Measurements from ENCODE around the gene CDKN2A.

CDKN2A gene

DNA sequence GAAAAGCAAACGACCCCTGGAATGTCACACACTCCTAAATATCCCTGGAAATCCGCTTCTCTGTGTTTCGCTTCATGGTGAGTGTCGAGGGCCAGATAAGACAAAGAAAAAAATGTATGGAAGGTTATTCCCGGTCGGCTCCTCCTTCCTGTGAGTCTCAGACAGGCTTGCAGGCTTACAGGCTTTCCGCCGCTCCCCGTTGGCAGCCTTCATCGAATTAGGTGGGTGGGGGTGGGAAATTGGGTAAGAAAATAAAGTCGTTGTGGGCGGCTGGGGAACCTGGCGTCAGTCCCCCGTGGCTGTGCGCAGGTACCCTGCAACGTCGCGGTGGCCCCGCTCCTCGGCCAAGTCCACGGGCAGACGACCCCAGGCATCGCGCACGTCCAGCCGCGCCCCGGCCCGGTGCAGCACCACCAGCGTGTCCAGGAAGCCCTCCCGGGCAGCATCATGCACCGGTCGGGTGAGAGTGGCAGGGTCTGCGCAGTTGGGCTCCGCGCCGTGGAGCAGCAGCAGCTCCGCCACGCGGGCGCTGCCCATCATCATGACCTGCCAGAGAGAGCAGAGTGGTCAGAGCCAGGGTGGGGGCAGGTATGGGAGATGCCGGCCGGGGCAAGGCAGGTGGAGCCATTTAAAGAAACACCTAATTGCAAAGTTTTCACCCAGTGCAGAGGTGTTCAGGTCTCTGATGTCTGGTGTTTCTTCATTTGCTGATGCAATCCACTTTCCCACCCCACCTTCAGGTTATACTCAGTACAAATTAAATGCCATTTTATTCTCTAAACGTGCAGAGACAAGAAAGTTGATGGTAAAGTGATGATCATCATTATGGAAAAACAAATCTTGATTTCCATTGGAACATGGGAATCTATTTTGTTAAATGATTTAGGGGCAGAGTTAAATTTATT lies 11.8 kb upstream of the CDKN2A start:
- no peak for DNase-seq (ENCODE audit: low spot score)

DNA sequence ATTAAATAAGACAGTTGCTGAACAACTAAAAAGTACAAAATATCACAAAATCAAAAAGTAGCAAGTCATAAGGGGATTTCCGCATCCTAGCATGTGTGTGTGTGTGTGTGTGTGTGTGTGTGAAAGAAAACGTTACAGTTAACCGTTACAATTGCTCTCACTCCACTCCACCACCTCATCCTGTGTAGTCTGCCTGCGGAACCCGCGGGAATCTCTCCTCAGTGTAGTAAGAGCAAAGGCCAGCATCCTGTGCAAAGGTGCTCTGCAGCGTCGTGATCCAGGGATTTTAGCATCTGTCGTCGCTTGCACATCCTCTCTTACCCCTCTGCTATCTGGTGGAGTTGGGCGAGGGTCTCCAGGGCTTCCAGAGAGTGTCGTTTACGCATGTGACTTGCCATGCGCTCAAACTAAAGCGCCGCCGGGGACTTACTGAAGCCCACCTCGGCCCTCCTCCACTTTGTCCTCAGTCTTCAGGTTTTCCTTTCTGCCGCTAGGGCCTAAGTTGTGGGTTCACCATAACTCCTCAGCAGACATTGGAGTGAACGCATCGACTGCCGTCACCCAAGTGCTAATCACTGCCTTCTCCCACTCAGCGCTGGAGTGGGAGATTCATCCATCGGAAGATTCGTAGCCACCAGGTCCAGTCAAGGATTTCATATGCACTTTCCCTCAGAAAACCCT lies 11.0 kb upstream of the CDKN2A start:
- no peak for DNase-seq (ENCODE audit: low spot score)

DNA sequence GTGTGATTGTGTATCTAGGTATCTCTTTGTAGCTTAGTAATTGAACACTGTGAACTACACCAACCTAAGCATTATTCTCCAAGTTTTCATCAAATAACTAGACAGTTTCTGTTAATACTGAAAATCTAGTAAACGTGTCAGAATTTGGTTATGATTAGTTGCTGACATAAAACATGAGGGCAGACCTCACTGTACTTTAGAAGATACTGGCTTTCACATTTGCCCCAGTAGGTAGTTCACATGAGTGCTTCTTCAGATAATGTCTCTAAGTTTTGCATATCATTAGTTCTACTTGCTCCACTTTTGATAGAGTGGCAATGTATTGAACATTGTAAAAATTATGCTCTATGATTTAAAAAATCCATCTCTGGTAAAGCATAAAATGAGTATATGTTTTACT lies 7.8 kb upstream of the CDKN2A start:
- no peak for DNase-seq (ENCODE audit: low spot score)

DNA sequence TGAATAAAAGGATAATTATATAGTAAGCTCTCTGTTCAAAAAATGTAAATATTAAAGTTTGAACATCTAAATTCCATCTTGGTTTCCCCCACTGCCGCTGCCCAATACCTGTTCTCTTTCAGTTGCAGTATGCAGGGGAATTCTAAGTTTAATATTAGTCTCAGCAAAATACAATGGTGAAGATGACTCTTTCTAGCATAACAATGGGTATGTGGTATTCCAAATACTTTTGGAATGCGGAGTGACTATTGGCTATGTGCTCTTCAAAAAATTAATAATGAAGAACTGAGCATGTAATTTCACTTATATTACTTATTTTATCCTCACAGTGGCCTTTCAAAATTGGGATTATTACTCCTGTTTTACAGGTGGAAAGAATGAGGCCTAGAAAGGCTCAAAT lies 3.8 kb upstream of the CDKN2A start:
- DNase-seq (ENCODE audit: low spot score): no peak

DNA sequence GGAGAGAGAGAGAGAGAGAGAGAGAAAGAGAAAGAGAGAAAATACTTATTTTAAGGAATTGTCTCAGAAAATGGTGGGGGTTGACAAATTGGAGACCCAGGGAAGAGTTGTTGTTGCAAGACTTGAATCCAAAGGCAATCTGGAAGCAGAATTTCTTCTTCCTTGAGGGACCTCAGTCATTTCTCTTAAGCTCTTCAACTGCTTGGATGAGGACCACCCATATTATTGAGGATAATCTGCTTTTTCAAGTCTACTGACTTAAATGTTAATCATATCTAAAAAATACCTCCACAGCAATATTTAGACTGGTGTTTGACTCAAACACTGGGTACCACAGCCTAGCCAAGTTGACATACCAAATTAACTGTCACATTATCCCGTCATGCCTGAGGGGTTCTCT lies 3.3 kb upstream of the CDKN2A start:
- DNase-seq (ENCODE audit: low spot score): no peak

DNA sequence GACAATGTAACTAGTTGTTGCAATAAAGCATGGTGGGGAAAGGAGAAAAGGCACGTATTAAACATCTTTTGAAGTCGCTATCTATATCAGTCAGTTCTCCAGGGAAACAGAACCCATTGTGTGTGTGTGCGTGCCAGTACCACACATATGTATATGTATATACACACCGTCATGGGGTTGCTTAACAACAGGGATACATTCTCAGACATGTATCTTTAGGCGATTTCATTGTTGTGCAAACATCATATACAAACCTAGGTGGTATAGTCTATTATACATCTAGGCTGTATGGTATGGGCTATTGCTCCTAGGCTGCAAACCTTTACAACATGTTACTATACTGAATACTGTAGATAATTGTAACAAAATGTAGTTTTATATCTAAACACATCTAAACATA lies 2.7 kb upstream of the CDKN2A start:
- DNase-seq (ENCODE audit: low spot score): no peak

DNA sequence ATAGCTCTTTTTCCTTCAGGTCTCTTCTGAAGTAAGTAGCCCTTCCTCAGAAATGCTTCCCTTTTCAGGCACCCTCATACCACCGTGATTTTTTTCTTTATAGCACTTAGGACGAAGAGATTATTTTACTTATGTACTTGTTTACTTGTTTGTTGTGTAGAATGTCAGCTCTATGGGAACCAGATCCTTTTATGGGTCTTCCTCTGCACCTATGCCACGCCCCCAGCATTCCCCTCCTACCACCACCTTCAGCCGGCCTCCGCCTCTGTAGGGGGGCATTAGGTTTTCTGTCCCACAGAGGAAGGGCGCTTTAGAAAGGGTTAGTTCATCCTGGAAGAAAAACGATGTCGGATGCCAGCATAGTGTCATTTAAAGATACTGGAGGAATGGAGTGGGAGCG lies 2.2 kb upstream of the CDKN2A start:
- DNase-seq (ENCODE audit: low spot score): no peak

DNA sequence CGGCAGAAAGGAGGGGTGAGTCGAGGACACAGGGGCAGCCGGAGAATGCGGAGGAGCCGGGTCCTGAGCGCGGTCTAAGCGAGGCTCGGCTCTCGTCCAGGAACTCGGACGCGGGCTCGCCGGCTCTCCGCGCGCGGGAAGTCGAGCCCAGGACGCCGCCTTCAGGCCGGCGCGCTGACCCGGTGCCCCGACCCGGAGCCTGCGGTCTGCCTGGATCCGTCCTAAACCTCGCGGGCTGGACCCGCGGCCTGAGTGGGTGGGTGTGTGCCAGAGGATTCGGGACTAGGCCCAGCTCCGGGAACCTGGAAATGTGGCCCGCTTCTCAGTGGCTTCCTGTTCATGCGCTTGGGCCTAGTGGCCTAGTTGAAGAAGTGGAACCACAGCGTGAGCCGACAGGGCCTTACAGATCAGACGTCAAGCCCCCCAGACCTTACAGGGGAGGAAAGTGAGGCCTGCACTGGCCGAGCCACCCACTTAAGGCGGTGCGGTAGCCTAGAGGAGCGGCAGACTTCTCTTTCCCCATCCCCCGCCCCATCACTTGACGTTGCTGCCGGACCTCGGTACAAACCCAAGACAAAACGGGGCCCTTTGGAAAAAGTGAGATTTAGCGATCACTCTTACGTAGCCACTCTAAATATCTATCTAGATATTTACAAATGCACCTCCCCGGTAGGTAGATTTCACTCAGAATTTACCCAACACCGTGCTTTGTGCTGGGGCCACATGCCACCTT lies 1.6 kb upstream of the CDKN2A start:
- DNase-seq (ENCODE audit: low spot score): peak; percentile 31

DNA sequence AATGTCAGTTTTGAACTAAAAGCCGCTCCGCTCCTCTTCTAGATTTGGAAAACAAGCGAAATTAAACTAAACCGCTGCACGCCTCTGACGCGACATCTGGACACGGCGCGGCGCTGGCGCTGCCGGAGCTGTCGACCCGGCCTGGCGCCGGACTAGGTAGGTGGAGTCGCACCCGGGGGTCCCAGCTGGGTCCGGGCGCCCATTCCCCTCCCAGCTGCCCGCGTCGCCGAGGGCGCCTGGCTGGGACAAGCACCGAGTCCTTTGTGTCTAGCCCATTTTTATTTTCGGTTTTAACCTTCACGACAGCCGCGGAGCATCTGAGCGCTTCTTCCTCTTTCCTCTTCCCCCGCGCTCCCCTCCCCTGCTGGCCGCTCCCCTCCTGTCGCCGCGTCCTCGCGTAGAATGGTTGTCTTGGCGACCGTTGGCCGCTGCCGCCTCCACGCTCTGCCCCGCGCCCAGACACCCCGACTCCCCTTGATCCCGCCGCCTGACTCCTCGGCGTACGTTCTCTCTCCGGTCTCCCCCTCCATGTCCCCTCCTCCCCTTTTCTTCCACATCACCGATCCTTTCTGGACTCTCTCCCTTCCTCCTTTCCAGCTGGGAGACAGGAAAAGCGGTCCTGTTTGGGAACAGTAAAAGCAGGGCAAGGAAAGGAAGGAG lies 944 bp upstream of the CDKN2A start:
- DNase-seq (ENCODE audit: low spot score): peak; percentile 70

DNA sequence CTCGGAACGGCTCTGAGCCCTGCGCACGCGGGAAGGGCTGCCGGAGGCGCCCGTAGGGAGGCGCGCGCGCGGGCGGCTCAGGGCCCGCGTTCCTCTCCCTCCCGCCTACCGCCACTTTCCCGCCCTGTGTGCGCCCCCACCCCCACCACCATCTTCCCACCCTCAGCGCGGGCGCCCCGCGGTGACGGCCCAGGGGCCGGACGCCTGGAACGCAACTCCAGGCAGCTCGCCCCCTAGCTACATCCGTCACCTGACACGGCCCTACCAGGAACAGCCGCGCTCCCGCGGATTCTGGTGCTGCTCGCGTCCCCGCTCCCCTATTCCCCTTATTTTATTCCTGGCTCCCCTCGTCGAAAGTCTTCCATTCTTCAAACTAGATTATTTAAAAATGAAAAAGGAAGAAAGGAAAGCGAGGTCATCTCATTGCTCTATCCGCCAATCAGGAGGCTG lies 389 bp upstream of the CDKN2A start, which contains the start of gene CDKN2B-AS1:
CDKN2B-AS1 (plus strand) TSS at position 236 of the 450 bp plus-strand sequence.
- DNase-seq (ENCODE audit: low spot score): peak; percentile 66

DNA sequence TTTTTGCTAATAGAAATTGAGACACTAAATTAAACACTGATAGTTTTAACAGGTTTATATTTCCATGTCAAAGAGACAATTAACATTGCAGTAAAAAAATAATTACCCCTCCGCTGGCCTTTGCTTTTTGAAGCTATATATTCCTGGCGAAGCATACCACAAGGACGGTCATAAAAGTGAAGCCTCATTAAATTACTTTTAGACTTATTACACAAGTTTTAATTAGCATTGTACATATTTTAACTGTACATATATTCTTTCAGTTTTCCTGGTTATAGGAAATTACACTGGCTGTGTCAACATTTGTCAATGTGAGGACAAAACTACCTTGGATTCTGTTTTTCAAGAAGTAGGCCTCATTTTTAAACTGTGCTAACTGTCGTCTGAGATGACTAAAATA lies 1.2 kb downstream of the CDKN2A start:
- no peak for DNase-seq (ENCODE audit: low spot score)

DNA sequence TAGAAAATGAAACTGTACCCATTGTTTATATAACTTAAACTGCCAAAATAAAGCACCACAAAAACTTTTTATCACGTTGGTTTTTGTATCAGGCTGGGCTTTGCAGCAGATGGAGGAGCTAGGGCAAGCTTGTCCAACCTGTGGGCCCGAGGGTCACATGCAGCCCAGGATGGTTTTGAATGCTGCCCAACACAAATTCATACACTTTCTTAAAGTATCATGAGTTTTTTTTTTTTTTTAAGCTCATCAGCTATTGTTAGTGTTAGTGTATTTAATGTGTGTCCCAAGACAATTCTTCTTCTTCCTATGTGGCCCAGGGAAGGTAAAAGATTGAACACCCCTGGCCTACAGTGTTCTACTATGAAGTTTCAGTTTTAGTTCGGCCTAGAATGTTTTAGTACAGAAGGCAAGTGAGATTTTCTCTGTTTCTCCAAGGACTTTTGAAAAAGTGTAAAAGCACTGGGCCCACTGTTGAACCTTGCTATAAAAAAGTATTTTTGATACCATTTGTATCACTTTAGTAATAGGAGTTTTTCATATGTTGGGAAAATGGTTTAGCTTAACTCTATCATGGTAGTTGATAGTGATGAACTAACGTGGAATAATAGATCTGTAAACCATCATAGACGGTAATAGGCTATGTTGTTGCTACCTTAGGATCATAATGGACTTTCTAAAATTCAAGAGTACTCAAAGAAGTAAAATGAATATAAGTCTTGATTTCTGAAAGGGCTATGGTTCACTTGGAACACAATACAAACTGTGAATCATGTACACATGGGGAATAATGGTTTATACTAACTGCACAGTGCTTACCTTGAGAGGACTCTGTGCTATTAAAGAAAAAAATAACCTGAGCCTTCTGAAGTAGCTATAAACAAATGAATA lies 2.9 kb downstream of the CDKN2A start:
- no peak for DNase-seq (ENCODE audit: low spot score)

DNA sequence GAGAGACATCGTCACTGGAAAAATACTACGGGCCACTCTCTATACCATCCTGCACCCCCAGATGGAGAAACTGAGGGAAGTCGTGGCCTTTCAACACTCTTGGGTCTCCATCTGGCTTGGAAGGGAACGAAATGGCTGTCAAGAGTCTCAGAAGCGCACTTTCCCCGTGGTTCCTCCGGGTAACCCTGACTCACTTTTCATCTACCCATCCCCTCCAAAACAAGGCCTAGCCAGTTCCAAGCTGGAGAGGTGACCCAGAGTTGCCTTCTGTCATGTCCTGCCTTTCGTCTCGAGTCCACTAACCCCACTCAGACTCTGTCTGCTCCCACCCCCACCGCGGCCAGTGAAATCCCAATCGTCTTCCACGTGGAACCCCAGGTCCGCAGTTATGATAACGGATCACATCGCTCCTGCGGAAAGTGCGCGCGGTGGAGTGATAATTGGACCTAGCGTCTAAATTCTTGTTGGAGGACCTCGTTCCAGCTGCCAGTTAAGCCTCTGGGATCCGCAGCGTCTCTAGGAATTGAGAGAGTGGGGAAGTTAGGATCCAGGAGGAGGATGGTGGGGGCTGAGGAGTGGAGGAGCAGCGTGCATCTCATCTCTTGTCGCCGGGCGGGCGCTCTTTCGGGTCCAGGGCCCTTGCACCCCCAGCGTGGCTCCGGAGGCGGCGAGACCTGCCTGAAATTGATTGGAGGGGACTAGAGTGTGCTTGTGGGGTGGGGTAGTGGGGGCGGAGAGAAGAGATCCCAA lies 4.6 kb downstream of the CDKN2A start:
- DNase-seq (ENCODE audit: low spot score): no peak

DNA sequence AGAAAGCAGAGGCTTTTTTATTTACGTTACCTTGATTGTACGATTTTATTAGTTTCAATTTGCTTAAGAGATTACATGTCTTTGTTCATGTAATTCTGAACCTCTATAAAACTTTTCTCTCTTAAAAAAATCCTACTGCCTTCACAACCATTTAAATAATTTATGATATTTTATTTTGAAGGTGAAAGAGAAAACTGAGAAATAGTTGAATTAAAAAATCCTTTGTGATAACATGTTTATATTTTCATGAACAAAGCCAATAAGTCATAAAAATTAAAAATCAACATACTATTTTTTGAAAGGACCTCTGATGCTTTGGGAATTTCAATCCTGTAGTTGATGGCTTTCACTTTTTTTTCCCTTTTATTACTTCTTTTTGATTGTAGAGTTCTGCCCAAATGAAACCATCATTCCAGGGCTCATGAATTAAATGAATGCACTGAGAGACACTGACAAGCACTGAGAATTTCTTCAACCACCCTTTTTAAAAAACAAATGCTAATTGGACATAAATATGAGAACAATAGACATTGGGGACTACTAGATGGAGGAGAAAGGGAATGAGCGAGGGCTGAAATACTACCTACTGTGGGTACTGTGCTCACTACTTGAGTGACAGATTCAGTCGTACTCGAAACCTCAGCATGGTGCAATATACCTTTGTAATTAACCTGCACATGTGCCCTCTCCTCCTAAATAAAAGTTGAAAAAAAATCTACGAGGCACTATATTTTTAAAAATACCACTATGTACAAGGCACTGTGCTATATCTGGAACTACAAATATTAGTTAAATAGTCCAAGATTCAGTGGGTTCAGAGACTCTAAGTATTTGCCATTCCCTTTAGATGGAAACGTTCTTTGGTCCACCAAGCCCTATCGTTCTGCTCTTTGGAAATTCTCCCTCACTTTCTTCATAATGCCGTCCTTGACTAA lies 5.9 kb downstream of the CDKN2A start:
- no peak for DNase-seq (ENCODE audit: low spot score)

DNA sequence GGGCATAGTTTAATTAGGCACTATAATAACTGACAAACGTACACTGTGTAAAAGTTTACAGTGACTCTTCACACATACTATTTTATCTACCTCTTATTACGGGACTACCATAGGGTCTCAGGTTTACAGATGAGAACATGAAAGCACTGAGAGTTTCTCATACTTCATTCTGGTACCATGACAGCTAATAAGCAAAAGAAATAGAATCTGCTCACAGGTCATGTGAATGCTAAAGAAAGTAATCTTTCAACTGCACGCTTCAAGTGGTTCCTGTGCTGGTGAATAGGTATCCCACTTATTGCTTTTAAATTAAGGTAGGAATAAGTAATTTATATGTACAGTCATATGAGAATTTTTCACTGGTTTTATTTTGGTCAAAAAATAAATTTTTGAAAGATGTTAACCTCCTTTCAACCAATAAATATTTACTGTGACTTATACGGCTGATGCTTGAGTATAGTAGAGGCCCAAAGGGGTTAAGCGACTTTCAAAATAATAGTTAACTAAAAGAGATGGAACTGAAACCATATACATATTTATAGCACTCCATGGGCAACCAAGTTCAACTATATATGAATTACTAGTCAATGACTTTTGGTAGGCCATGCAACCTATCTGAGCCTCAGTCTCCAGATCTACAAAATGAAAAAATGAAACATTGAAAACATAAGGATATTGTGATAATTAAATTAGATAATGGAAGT lies 8.1 kb downstream of the CDKN2A start:
- no peak for DNase-seq (ENCODE audit: low spot score)

DNA sequence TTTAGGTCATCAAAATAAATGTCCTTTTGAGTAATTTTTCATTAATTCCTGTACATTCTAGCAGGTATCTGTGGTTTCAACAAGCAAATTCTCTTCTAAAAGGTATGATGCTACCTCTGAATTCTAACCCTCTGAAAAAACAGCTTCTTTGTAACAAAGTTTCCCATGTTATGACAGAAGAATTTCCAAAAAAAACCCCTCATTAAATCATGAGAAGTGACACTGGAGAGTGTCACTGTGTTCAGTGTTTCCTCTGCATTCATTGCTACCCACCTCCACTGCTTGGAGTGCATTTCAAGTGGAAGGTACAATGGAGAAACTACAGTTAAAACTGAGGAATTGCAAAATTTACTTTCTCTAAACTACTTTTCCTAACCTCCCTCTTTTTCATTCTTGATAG lies 10.1 kb downstream of the CDKN2A start:
- DNase-seq (ENCODE audit: low spot score): no peak

DNA sequence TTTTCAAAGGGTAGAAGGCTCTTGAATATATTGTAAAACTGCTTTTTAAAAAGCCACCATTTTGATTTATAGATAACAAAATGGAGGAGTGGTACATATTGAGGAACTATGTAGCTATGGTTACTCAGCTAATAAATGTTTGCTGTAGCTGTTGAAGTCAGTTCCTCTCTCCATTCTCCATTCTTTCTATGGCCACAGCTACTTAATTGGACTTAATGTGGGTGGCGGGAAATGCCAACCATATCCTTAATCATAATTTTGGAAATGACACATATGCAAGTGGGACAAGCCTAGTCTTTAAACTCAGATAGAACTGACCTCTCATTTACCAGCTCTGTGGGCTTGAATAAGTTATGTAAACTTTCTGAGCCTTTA lies 10.6 kb downstream of the CDKN2A start:
- no peak for DNase-seq (ENCODE audit: low spot score)

DNA sequence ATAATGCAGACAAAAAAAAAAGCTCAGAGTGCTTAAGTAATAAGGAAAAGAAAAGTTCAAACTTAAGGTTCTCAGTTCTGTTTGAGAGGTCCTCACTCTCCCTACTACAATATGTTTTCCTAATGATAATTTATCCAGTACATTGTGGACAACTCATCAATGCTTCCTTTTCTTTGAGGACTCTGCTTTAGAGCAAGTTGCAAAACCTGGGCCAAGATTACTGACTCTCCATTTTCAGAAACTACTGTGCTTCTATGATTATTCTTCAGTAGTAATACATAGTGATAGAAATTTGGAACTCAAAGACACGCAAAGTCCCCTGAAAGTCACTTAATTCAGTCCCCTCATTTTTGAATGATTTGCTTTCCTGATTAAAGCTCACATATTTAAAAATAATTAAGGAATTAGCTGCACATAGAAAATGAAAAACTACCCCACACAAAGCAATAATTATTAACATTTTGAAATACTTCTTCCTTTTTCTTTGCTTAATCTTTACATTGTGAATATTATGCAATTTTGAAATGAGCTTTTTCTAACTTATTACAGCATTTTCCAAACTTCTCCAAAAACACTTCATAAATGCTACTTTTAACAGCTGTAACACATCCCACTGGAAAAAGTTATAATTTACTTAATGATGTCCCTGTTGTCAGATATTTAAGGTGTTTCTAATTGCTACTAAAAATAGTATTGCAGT lies 11.2 kb downstream of the CDKN2A start:
- DNase-seq (ENCODE audit: low spot score): no peak

Data from hepatic stellate cell (primary cell).